HG03280 (cell line): ENCODE measurements around the gene TRAFD1.

Experiments used
- ATAC-seq: cut with Tn5 transposase; IDR thresholded peaks from one replicate; pipeline ENCODE4 v1.9.1; 2021; ENCODE audit warnings: mild to moderate bottlenecking, moderate library complexity; ENCODE audit not compliant: unreplicated experiment

Gene TRAFD1

DNA sequence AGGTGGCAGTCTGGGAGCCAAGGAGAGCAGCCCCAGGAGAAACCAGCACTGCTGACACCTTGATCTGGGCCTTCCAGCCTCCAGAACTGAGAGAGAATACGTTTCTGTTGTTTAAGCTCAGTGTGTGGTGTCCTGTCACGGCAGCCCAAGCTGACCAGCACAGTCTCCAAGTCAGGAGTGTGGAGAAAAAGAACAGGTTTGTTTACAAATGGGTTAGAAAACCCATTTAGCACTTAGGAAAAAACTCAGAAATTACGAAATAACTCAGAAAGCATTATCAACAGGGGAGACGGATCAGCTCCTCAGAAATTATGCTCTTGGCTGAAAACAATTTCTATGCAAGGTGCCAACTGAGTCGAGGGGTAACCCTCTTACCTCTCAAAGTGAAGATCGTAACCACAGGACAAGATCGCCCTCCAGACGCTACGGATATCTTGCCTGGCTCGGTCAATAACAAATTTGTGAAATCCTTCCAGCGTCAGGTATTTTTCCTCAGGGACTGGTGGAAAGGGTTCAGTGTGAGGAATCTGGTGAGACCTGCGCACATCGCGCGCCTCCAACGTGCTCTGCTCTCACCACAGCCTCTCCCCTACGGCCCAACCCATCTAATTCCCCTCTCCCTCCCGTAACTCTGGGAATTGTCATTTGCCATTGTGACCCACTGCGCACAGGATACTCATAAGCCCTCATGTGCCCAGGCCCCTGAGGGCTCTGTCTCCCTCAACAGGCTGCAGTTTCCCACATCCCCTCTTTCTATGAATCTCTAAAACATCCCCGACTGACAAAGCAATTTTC lies 50.2 kb downstream of the TRAFD1 start:
- no peak for ATAC-seq

DNA sequence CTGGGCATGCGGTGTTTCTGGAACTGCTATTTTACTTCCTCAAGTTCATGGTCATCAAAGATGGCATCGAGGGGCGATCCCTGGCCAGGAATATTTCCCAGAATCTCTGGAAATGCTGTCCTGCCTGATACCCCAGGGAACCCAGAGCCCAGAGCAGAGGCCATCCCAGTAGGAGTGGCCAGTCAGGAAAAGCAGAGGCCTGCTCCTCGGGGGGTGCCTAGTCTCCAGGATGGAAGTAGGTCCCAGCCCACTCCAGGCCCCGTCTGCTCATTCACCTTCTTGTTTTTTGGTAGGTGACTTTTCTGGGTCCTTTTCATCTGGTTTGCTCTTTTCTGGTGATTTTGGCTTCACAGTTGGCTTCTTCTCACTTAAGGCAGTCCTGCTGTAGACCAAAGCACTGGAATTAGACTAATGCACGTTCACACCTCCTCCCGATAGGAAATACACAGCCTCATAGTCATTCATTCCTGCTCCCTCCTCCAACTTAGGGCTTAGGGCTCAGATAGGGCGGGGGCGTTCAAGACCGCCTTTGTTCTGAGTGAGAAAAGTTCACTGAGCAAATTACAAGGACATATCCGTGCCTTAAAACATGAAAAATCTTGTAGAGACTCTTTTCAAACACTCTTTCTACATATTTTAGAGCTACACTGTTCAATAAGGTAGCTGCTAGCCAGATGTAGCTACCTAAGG lies 51.1 kb downstream of the TRAFD1 start:
- no peak for ATAC-seq

DNA sequence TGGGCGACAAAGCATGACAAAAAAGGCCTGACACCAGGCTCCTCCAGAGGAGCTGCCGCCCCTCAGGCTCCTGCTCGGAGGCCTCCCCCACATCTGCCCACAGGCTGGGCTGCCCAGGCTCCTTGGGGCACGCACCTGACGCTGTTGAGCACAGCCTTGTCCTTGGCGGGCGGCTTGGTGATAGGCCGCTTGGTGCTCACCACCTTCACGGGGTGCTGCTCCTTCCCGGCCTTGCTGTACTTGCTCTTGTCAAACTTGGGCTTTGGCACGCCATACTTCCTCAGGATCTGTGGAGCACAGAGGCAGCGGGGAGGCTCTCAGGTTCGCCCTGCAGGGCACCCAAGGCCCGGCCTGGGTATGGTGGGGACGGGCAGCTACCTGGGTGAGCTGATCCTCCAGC lies 53.4 kb downstream of the TRAFD1 start:
- no peak for ATAC-seq

DNA sequence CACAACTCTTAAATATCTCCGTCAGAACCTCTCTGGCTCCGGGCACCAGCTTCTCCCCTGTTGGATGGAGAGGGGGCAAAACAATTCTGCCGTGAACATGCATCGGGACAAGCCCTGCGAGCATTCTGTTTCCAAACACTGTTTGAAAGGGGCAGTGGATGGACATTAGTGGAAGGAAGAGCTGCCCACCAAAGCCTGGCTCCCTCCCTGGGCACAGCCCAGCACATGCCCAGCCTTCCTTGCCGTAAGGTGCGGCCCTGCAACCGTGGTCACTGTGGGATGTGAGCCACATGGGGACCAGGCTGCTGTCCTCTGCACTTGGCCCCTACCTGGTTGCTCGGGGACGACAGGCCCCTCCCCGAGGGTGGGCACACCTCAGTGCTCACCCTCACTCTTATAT lies 54.0 kb downstream of the TRAFD1 start:
- ATAC-seq, result no peak

DNA sequence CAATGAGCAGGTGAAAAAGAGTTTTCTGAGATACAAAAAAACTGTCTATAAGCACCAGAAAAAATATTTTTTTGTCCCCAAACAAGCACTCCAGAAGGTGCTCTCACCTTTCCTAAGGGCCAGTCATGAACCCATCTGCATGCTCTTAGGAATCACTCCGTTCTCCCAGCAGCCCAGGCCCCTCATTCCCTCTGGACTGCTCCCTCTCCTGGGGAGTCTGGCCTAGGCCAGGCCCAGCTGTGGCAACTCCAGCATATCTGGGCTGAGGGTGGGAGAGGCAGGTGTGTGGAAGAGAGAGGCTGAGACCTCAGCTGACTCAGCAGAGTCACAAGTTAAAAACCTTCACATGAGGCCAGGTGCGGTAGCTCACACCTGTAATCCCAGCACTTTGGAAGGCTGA lies 54.6 kb downstream of the TRAFD1 start:
- no peak for ATAC-seq

DNA sequence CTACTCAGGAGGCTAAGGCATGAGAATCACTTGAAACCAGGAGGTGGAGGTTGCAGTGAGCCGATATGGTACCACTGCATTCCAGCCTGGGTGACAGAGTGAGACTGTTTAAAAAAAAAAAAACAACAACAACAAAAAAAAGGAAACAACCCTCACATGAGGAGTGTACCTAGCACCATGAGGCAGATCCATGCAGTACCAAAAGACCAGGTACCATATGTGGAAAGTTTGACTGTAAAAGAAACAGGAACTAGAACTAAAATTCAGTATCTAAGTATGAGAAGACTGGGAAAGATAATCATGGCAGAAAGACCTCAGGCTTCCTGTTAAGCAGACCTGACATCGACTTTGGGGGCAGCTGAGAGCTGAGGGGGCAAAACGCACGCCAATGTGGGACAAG lies 55.1 kb downstream of the TRAFD1 start:
- ATAC-seq, result no peak

DNA sequence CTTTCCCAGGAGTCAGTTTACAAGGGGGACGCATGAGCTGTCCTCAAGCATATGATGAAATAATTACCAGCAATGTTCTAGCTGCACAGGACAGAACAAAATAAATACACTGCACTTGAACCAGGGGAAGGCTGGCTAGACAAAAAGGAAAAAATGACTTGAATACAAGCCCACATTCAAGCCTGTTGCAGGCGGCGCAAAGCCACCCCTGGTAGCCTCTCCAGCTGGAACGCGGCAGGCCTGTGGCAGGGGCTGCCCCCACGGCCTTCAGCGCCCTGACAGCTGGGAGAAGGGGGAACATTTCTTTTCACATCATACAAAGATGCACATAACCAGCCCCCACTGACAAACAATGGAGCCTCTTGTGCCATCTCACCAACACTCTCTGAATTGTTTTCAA lies 57.1 kb downstream of the TRAFD1 start:
- ATAC-seq, result no peak

DNA sequence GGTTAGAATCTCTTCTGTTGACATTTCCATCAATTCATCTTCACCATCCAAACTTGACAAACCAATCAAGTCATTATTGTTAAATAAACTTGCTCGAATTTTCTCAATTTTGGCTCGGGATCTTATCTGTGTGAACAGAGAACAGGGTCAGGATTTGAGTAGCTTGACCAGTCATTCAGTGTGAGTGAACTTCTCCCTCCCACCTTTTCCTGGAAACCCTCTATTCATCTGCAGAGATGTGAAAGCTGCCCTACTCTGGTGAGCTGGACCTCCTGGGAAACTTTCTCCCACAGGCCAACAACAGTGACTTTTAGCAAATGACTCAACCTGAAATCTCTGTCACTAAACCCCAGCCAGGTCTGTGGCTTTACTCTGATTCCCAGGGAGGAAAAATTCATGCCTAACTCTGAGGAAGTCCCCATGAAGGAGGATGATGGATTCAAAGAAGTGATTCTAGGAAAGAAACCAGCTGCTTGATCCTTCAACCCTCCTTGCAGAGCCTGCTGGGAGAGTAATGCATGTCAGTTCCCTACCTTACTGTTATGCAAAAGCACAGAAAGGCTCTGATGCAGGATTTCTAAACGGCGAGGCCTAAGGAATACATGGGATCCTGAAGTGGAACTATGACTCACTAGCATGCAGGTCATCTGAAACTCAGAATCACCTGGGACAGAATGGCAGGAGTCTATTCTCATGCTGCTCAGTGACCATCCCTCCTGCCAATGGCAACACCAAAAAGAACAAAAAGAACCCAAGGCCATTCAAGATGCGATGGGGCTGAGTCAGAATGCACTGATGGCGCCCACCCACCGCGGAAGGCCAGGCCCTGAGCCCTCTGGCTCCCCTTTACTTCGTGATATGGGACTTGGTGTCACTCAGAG lies 58.0 kb downstream of the TRAFD1 start:
- no peak for ATAC-seq

DNA sequence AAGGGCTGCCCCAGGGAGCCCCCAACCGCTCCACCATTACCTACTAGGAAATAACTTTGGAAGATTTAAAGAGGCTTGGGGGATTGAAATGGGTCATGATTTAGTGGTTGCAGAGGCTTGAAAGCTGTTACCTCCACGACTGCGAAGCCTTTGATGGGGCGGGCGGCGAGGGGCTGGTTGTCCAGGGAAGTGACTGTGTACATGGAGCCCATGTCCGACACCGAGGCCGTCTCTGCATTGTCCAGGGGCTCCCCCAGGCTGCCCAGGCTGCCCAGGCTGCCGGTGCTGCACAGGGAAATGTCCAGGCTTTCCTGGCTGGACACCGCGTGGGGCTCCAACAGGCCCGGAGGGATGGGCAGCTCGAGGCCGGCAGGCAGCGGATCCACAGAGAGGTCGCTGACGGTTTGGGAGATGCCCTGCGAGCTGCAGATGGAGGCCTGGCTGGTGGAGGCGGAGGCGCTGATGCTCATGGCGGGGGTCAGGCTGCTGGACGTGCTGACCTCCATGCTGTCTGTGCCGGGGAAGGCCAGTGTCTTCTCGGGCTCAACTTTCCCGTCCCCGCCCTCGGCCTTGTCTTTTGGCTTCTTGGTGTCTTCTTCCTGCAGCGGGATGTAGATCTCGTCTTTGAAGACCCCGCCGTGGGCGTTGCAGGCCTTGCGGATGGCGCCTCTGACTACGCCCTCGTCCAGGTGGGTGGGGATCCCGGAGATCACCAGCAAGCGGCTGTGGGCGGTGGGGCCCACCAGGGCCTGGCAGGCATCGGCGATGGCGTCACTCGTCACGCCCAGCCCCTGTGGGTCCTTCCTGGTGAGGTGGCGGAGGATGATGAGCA lies 58.9 kb downstream of the TRAFD1 start:
- ATAC-seq, result no peak

DNA sequence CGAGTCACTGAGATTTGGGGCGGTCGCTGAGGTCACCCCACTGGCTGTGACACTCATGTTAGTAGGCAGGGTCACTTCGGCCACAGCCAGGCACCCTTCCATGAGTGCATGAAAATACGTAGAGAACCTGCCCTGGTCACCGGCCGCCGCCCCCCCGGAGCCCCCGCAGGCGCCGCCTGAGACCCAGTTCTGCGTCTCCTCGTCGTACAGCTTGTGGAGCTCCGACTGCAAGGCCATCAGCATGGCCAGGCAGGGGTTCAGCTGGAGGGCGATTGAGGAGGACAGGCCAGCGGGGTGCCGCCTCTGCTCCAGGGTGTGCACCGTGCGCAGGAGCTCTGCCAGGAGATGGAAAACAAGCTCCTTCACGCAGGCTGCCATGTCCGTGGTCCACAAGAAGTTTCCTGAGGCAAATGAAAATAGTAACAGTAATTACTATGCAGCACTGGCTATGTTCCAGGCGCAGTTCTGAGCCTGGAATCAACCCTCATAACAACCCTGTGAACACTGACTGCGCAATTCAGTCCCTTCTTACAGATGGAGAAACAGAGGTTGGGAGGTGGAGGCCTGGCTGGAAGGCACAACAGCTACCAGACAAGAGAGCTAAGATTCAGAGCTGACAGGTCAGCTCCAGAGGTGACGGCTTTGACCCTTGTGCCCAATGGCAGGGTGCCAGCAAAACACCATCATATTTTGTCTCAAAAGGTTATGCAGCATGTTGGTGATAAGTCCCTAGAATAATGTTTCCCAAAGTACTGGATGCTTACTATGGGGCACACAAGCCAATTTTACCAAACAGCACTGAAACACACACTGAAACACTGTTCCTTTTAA lies 59.9 kb downstream of the TRAFD1 start:
- ATAC-seq, result no peak

DNA sequence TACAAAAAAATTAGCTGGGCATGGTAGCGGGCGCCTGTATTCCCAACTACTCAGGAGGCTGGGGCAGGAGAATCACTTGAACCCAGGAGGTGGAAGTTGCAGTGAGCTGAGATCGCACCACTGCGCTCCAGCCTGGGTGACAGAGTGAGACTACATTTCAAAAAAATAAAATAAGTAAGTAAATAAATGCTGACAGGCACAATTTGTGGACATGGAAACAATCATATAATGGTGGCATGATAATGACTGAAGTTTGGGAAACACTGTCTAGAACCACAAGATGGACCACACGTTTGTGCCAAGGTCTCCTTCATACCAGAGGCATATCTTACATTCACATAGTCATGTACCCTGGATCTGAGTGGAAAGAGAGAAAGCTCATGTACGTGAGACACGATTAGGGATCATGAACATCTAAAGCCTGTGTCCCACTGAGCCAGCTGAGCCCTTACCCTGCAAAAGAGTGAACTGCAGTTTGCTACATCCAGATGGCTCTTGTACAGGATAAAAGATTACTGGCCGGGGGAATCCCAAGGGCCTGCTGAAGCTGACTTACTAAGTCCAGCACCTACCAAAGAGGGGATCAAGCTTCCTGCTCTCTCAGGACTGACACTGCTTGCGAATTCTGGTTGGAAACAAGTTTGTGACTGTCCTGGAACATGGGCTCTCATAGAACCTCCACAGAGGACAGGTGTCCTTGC lies 62.9 kb downstream of the TRAFD1 start:
- ATAC-seq, result no peak

DNA sequence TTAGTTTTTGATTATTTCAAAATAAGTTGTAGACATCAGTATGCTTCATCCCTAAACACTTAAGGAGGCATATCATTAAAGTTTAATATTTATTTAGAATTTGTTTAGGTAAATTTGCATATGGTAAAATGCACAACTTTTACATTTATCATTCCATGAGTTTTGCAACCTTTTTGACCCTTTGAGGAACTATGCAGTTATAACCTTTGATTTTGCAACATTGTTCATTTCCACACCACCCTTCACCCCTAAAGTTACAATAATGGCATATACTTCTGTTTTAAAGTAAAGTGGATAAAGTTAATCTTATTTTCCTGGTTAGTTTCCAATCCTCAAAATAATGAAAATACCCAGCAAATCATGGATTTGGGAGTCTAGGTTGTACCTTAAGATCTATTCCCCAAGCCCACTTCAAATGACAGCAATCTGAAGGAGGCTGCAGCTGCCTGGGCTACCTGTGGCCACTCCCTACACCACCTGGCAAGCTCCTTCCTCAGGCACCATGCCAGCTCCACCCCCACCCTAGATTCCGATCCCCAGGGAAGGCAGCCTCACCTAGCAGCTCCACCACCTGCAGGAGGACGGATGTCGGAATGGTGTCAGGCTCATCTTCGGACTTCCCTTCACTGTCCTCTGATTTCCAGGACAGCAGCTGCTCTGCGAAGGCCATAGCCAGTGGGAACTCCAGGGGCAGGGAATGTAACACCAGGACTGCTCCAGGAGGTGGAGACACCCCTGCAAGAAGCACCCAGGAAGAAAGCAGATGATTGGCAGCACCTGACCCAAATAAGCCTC lies 65.1 kb downstream of the TRAFD1 start:
- ATAC-seq, result no peak

DNA sequence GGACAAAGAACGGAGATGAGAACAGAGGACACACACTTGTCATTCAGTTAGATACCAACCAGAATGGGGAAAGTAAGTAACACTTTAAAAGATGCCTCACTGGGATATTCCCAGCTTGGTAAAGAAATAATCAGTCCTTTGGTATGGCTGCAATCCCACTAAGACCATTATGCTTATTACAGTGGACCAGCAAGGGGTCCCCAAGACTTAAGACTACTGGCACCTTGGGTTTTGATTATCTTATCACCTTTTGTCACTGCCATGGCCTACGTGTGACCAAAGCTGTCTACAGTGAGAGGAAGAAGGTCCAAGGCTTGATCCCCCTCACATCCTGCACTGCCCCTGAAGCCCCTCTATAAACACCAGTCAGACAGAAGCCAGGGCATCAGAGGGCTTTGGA lies 65.8 kb downstream of the TRAFD1 start:
- no peak for ATAC-seq

DNA sequence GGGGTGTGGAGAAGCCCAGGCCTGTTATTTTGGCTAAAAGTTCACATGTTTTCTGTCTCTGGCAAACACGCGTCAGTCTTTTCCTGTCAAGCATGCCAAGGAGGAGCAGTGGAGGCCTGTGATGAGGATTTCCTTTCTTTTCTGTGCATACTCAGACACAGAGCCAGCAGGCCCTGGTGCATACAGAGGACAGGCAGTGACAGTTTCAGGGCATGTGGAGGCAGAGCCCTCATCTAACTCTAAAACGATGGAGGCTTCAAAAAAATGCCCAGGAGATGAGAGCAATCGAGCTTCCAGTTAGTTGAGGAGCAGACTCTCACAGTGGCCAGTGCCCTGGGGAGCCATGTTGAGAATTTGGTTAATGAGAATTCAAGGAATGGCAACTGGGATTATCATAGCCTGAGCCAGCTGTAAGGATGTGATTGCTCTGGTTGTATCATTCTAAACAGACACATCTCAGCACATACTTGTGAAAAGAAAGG lies 66.5 kb downstream of the TRAFD1 start:
- no peak for ATAC-seq

DNA sequence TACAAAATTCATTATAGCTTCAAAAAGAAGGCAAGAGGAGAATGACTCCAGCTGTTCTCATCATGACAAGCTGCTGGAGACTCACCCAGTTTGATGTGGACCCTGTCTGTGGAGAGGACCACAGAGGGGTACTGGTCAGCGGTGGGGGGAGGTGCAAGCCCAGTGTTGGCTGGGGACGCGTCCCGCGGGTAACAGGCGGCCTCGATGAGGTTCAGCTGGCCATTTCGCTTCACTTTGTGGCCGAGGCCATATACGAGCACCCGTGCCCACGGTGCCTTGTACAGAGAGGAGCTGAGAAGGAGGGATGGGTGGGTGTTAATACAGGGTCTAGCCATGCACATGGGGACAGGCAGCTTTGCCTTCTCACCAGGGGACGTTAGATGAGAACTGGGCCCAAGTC lies 67.1 kb downstream of the TRAFD1 start:
- ATAC-seq, result no peak

DNA sequence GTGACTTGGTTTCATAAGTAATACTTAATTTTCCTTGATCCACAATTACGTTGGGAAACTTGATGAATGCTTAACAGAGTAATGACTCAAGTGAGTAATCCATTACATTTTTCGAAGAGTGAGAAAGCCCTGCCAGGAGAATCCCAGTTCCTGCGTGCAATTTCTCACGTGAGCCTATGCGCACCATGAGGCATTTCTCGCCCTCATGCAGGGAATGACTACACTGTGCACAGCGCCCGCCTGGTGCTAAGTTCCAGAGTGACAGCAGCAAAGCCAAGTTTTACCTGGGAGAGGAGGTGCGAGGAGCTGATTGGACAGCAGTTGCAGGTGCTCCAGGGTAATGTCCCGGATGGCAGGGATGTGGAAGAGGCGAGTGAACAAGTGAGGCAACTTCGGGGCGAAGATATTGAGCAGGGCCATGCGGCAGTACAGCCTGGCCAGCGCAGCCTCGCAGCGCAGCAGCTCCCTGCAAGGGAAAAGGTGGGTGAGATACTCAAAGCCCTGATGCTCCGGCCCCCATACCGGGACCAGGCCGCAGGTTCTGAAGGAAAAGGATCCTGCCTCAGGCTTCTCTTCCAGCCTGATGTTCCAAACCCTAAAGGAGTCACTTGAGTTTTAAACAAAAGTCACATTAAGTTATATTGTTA lies 69.4 kb downstream of the TRAFD1 start:
- ATAC-seq, result no peak

DNA sequence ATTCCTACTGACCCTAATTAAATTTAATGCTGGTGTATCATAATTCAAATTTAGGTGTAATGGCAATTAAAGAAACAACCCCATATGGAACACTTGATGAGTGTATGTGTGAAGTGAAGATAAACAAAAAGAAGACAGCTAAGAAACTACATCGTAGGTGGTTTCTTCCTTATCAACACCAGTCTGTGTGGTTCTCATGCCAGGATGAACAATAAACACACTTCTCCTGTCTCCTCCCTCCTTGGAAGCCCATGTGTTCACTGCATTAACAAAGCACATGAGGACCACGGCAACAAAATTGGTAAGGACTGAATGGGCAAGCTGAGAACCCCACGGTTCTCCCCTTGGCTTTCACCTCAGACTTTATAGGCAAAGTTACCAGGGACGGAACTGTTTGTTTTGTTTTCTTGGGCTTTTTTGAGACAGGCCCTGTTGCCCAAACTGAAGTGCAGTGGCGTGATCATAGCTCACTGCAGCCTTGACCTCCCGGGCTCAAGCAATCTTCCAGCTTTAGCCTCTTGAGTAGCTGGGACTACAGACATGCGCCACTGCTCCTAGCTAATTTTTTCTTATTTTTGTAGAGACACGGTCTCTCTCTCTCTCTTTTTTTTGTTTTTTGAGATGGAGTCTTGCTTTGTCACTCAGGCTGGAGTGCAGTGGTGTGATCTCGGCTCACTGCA lies 71.0 kb downstream of the TRAFD1 start:
- ATAC-seq, result no peak
